RKO (cell line): ENCODE data around the gene PGLYRP3.

Experiments
- DNase-seq: peaks from one replicate; pipeline ENCODE4 v3.0.0-alpha.2; 2016; ENCODE audit warnings: low spot score

Gene PGLYRP3

DNA sequence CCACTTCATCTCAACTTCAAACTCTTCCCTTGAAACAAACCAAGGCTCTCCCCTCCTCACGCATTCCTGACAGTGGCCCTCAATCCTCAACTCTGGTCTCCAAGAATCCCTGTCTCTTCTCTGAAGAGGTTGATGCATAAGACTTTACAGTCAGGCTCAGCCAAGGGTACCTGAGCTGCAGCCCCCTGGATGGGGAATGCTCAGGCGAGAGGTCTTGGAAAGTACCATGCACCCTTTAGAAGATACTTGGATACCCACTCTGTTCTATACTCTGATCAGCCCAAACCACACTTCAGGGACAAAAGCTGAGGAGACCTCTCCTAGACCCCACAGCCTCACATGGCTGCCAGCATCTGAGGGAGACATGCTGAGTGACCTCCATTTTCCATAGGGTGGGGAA, 536 bp upstream of the PGLYRP3 start:
- DNase-seq = no peak

DNA sequence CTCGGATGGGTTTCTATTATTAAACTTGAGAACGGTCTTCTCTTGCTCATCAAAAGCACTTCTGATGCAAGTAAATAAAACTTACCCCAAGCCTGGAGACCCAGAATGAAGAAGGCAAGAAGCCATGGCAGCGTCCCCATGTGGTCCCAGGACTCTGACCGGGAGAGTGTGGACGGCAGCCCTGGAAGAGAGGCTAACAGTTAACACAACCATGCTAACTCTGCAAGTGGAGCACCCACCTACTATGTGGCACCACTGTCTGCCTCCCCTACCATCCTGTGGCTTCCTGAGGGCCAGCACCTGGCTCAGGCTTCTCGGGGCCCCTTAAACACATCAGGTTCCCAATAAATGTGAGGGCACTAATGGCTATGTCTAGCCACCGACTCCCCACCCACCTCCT, 2.2 kb downstream of the PGLYRP3 start:
- no peak for DNase-seq

DNA sequence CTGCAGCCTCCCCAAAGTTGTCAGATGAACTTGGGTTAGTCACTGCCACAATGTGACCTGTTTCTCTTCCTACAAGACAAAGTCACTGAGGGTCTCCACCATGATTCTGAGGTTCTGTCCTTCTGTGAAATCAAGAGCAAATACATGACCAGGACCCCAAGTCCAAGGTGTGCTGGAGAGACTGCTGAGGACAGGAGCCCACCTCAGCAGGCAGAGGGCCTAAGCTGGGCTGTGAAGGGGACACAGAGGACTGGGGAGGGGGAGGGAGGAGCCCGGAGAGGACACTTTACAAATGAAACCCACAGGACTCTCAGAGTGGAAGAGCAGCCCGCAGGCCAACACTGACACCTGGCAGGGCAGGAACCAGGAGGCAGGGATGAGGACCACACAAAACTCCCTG, 3.3 kb downstream of the PGLYRP3 start:
- DNase-seq = no peak

- no peak for DNase-seq
Observed at GRCh38 chr1:153308540-153308939, 4.2 kb downstream of the PGLYRP3 start.

- DNase-seq = no peak
Observed at GRCh38 chr1:153307221-153307600, 5.5 kb downstream of the PGLYRP3 start.

GRCh38 chr1:153306303-153307220, 6.2 kb downstream of the PGLYRP3 start:
- no peak for DNase-seq

DNA sequence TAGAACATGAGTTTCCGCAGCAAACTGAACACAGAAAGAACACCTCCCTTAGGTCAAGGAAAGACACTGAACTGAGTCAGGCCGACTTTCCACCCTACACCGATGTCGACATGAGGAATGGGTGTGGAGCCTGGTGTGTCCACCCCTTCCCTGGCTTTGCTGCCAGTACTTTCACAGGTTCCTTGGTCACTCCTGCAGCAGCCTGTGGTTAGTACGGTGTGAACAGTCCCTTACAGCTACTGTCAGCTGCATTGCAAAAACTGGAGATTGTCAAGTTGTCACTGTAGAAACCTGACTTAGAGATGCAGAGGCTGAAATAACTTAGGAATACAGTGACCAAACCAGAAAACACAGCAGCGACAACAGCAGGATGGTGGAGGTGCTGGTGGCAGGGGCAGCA, 7.1 kb downstream of the PGLYRP3 start:
- no peak for DNase-seq

DNA sequence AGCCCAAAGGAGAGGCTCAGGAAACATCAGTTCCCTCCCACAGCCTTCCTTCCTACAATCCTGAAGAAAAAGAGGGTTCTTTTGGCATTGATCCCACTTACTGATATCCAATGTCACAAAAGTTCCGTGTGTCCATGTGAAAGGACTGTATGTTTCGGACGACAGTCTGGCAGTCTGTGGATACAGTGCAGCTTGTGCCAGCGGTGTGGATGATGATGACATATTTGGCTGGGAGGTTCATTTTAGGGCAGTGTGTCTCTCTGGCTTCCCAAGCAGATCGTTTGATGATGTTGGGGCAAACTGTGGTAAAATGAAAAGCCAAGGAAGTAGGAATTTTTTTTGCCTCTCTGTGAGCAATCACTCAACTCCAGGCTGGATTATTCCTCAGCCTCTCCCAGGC, 10.4 kb downstream of the PGLYRP3 start:
- no peak for DNase-seq

DNA sequence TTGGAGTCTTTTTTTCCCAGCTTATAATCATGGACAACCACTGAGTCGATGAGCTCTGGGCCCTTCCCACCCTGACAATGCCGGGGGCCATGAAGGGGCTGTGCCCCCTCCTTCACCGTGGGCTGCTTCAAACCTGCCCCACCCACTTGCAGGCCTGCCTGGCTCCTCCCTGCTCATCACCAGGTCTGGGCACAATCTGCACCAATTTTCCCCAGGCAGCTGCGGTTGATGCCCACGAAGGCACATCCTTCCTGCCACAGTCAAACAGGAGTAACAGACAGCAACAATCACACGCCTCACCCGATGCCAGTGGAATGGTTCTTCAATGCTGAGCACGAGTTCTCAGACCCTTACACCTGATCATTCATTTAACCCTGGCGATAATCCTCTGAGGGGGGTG, 18.9 kb downstream of the PGLYRP3 start:
- DNase-seq = no peak

DNA sequence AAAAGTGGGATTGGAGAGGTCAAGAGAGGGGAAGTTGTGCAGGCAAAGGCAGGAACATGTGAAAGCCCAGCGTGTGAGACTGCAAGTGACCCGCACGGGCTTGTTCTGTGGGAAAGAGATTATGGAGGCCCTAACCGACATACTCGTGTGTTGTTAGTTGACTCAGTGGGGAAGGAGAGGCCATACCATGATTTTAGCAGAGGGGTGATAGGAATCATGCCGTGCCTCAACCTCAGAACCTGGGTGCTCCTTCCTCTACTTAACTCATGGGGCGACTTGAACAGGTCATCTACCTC, 19.3 kb downstream of the PGLYRP3 start:
- DNase-seq = no peak

DNA sequence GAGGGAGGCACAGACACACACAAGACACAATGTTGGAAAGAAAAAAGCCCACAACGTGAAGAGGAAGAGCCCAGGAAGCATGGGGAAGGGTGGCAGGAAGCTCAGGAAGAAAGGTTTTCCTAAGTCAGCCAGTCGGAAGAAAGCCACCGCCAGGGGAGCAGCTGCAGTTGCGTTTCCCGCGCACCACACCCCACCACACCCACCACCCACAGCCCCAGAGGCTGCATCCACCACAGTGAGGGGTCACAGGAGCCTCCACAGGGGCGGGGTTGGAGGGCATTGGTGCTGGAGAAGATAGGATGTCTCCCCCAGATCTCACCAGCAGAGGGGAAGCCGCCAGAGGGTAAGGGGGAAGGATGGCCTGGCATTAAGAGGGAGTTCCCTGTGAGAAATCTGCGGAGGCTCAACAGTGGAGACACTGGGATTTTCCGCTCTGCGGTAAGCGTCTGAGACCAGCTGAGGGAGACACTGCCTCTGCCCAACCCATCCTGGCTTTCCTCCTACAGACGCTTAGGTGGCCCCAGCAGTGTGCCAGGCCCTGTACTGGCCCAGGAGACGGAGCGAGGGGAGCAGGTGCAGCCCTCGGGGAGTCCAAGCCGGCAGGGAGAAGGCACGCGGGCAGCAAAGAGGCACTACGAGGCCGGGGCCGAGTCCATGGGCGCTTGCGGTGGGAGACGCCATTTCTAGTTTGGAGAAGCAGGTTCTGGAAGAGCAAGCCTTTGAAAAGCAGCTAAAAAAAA, 19.8 kb downstream of the PGLYRP3 start:
- no peak for DNase-seq

DNA sequence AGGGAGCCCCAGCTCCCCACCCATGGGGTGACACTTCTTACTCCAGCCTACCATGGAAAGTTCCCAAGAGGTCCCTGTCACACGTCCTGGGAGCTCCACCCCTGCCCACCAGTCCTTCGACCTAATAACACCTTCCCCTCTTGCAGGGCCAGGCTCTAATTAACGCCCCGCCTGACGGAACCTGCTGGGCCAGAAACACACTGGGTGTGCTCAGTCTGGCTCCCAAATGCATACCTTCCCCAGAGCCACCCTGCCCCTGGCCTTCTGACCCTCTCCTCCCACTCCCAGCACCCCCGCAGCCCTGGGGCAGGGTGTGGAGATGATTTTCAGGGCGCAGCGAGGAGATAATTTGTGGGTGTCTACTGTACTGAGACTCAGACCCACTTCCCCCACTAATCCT, 20.6 kb downstream of the PGLYRP3 start:
- no peak for DNase-seq

DNA sequence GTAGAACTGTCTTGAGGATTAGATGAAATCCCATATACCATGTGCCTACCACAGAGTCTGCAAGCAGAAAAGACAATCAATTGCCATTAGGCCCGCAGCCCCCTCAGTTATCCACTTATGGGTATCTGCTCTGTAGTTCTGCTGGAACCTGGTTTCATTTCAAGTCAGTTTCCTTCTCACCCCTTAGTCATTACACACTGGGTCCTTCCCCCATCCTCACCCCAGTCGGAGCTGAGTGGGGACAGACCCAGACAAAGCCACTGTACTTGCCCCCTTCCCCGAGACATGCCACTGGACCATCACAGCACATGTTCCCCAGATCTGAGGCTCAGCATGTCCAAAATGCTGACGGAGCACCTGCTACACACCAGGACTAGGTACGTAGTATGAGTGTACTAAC, 21.2 kb downstream of the PGLYRP3 start:
- no peak for DNase-seq

DNA sequence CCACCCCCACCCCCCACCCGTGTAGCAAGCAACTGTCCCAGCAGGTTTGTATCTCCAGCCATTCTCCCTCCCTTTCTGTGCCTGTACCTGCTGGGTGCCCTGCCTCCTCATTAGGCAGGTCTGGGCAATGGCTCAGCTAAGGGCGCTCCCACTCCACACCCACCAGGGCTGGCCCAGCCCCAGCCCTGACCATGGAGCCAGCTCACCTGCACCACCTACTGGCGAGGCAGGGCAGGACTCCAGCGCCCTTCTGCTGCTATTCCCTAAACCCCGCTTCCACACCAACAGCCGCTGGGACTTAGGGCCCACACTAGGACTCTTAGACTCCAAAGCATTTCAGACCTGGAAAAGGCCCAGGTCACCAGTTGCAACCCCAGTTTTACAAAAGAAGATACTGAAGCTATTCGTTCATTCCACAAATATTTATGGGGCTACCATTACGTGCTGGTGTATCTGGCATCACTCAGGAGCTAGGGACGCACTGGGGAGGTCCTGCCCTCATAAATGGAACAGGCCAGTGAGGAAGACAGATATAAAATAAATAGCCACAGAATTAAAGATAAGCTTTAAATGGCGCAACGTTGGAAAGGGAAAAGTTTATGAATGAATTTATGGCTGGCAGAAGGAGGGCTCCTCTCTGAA, 24.0 kb downstream of the PGLYRP3 start:
- no peak for DNase-seq

DNA sequence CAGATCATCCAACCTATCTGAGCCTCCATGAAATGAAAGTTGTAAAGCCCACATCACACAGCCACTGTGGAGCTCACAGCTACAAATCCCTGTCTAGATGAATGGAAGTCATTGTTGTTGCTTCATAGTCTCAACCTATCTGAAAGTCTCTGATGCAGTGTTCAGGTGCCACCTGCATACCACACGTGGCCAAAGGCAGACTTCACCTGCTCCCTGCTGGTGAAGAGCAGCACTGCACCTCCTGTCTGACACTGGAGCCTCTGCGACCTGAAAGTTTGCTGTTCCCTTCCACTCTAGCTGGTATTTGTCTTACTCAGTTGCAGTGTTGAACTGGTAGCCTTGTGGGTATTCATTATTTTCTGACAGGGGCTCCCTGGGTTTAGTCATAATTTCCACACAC, 34.9 kb downstream of the PGLYRP3 start:
- no peak for DNase-seq

- DNase-seq = no peak
Observed at GRCh38 chr1:153272186-153272585, 40.6 kb downstream of the PGLYRP3 start.

GRCh38 chr1:153271711-153272110, 41.0 kb downstream of the PGLYRP3 start:
- DNase-seq = no peak

DNA sequence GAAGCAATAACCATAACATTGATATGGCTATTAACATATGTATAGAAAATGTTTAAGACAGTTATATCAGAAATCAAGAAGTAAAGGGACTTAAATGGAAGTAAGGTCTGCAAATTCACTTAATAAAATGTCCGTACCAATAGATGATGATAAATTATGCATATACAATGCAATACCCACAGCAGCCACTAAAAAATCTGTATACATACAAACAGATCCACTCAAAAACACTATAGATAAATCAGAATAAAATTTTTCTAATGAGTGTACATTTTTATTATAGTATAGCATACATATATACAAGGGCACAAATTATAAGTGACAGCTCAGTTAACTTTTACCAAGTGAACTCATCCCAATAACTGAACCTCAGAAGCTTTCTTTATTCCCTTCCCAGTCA, 47.3 kb downstream of the PGLYRP3 start:
- no peak for DNase-seq

DNA sequence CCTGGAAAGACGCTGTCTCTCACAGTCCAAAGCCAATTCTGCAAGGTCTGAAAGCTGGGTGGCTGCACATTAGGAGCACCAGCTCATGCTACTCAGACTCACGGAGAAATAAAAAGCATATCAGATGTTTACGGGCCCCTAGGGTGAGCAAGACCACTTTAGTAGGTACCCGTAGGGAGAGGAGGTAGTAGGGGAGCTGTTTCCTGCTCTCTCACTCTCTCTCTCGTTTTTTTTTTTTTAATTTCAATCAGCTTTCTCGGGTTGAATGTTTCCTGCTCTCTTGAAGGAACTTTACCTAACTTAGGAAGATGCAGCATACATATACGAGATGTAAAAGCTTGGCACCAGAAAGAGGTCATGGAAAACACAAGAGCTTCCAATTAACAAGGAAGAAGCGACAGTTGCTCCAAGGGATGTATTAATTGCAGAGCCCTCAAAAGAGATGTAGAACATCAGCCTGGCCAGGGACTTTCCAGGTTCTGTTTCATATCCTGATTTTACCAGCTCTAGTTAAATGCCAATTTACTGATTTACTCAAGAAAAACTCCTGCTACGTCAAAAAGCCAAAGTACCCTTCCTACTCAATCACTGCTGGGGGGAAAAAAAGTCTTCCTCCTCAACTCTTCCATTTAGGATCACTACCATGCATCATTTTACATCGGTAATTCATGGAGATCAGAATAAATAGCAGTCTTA, 50.1 kb downstream of the PGLYRP3 start:
- no peak for DNase-seq

GRCh38 chr1:153262070-153262366, 50.7 kb downstream of the PGLYRP3 start:
- no peak for DNase-seq

DNA sequence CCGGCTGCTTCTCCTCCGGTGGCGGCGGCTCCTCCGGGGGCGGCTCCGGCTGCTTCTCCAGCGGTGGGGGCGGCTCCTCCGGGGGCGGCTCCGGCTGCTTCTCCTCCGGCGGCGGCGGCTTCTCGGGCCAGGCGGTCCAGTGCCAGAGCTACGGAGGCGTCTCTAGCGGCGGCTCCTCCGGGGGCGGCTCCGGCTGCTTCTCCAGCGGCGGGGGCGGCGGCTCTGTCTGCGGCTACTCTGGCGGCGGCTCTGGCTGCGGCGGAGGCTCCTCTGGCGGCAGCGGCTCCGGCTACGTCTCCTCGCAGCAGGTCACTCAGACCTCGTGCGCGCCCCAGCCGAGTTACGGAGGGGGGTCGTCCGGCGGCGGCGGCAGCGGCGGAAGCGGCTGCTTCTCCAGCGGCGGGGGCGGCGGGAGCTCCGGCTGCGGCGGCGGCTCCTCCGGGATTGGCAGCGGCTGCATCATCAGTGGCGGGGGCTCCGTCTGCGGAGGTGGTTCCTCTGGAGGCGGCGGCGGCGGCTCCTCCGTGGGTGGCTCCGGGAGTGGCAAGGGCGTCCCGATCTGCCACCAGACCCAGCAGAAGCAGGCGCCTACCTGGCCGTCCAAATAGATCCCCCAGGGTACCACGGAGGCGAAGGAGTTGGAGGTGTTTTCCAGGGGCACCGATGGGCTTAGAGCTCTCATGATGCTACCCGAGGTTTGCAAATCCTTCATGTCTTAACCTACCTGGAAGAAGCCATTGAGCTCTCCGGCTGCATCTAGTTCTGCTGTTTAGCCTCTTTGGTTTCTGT, 51.3 kb downstream of the PGLYRP3 start:
- DNase-seq = no peak
